Measurements from ENCODE around the gene WSB1.

Gene WSB1

GRCh38 chr17:27280527-27280926 is 13.4 kb upstream of the WSB1 start:
- DNase-seq = no peak

- no peak for DNase-seq
Measured at GRCh38 chr17:27281438-27281837, 12.5 kb upstream of the WSB1 start.

- no peak for DNase-seq
Measured at GRCh38 chr17:27282054-27282551, 11.8 kb upstream of the WSB1 start.

GRCh38 chr17:27283060-27283459 is 10.9 kb upstream of the WSB1 start:
- DNase-seq = no peak

GRCh38 chr17:27283751-27284150 is 10.2 kb upstream of the WSB1 start:
- DNase-seq = no peak

DNA sequence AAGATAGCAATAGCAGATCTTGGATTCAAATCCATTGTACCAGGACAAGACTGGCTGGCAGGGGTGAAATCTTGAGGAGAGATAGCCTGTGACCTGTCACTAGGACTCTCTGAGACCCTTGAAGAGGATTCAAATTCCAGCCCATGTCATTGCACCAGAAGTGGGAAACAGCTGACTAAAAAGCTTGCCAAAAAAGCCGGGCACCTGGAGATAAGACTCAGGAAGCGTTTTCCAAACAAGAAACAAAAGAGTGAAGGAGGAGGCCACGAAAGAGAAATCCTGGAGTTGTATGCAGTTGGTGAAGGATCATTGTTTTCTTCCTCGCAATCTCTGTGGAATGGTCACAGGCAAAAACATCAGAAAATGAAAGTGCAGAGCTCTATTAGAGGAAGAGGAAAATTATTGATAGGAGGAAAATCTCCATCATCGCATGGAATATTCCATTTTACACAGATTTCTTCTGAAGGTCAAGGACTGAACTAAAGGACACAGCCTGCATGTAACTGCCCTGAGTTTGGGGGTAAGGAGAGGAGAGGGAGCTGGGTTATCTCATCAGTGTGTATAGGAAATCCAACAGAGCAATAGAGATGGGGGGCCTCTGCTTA is 9.0 kb upstream of the WSB1 start:
- DNase-seq = no peak

GRCh38 chr17:27285516-27285915 is 8.4 kb upstream of the WSB1 start:
- DNase-seq = no peak

- no peak for DNase-seq
Measured at GRCh38 chr17:27288183-27288582, 5.7 kb upstream of the WSB1 start.

GRCh38 chr17:27289856-27290255 is 4.1 kb upstream of the WSB1 start:
- DNase-seq = no peak

DNA sequence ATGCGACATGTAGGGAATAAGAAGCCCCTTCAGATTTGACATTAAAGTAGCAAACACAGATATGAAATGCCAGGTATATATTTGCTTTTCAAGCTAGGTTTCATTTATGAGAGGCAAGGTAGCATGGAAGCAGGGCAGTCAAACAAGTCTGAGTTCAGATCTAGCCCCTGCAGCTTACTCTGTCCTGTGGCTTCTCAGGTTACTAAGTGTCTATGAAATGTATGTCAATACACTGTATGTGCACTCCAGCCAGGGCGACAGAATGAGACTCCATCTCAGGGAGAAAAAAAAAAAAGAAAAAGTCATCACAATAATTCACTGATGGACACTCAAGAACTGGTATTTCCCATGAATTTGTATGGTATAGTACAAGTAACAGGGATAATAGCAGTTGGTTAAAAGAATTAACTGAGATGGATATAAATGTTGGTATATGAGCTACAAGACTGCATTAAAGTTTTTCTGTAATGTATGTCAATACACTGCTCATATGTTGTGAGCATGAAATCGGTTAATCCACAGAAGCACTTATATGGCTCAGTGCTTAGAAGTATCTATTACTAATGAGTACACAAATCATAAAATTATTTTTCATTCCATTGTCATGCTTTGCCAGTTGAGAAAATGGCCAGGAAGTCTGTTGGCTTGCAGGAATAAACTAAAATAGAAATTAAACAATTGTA is 2.9 kb upstream of the WSB1 start:
- DNase-seq = no peak

- DNase-seq = peak; percentile 56
Measured at GRCh38 chr17:27293359-27293897, 486 bp upstream of the WSB1 start.

DNA sequence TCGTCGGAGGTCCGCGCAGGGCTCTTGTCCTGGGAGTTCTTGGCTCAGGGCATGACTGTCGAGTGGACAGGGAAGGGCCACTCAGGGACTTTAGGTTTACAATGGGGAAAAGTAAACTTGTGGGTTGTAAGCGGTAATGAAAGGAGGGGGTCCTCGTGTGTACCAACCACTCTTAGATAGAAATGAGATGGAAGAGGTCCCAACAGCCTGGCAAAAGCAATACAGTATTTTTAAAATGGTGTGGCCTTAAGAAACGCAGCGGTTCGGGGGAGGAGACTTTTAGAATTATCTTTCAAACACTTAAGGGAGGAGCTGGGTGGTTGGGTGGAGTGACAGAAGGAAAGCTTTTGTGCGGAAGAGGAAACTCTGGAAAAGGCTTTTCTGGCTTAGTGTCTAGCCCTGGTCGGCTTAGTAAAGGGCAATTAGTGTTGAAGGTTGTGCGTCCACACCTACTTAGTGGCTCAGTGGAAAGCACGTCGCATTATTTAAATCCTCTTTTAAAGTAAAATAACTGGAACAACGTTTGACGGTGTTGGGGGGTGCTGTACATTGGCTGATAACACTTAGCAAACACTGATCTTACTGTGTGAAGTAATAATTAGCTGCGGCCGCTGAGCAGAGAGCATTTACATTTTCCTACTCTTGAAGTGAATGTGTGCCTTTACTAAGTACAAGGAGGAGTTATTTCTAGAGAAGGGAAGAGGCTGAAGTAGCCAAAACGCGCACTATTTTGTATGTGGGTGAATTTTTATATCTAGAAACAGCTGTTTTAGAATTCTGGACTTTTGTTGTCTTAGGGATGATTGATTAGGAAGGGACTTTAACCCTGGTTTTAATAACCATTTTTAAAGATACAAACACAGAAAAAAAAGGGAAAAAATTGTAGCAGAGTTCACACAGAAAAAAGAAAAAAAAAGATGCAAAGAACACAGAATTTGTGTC is 1.0 kb downstream of the WSB1 start:
- no peak for DNase-seq

DNA sequence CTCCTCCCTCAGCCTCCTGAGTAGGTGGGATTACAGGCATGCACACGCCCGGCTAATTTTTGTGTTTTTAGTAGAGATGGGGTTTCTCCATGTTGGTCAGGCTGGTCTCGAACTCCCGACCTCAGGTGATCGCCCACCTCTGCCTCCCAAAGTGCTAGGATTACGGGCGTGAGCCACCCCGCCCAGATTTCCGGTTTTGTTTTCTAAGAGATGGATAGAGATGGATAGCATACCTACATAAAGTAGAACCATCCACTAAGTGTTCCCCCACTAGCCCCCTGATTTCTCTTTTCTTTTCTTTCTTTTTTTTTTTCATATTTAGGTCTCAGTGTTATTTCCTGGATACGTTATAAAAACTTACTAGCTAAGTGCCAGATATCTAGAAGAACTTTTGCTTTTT is 2.0 kb downstream of the WSB1 start:
- no peak for DNase-seq

DNA sequence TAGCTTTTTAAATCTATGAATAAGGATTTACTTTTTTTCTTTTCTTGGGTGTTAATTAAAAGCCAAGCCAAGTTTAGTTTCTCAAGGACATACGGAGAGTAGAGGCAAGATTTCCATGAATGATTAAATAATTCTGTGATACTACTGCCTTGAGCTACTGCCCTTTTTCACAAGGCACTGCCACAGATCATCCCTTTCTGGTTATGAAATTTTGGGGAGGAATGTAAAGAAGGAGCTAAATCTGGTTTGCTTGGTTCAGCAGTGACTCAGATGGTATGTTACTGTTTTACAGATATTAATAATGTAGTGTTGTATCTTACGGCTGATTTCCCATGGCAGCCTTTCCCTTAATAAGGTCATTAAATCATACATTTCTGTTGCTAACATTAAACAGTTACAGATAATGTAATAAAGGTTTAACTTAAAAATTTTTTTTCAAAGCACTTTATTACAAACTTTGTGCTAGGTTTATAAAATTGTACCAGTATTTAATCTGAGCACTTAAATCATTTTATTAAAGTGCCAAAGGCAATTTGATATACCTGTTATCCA is 2.6 kb downstream of the WSB1 start:
- DNase-seq = no peak

GRCh38 chr17:27299384-27300049 is 5.6 kb downstream of the WSB1 start:
- no peak for DNase-seq

DNA sequence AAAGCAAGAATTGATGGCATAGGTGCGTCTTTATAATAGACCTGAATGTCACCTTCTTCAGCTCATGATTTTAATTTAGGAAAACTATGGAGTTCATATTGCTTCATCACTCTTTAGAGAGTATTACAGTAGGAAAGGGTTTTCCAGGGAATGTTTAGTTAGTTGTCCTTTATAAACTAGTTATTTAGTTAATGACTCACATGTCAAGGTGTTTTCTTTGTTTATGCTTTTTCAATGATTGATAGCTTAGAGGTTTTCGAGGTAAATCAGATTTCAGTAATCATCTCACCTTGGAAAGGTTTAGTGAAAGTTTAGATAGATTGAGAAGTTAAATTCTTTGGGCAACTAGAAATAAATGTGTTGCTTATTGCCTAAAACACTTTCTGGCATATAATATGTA is 9.8 kb downstream of the WSB1 start:
- no peak for DNase-seq

- no peak for DNase-seq
Measured at GRCh38 chr17:27306276-27306835, 12.4 kb downstream of the WSB1 start.

DNA sequence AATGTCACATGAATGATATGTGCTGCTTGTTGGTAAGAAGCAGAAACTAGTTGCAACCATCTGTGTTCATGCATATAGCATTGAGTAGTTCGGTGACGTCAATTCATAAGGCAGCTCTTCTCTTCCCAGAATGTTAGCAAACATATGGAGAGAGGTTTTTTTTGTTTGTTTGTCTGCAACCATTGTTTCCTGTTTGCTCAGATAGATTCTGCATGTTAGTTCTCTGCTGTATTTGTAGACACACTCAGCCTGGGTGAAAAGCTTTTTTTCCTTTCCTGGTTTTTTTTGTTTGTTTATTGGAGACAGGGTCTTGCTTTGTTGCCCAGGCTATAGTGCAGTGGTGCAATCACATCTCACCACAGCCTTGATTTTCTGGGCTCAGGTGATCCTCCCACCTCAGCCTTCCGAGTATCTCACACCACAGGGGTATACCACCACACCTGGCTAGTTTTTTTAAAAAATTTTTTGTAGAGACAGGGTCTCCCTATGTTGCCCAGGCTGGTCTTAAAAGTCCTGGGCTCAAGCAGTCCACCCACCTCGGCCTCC is 16.7 kb downstream of the WSB1 start:
- no peak for DNase-seq

GRCh38 chr17:27313301-27313700 is 19.4 kb downstream of the WSB1 start:
- no peak for DNase-seq

DNA sequence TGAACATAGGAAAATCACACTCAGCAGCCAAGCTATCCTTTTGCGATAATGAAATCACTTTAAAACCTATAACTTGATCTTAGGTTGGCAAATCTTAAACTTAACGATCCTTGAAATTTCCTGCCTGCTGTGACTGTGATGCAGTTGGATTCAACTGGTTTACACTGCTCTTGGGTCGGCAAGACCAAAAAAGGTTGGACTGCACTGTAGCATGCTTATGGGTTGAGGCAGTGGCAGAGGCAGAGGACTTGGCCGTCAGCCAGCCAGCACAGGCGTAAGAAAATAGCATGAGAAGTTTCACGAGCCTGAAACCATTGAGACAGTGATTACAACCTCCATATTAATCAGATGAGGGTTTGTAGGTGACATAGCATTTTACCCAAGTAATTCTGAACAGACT is 21.4 kb downstream of the WSB1 start:
- DNase-seq = no peak

GRCh38 chr17:27315796-27316465 is 22.0 kb downstream of the WSB1 start:
- no peak for DNase-seq

All from activated CD8-positive, alpha-beta memory T cell treated with anti-CD3 and anti-CD28 coated beads, Interleukin-2, amount 50 U/mL, for 48 hours (primary cell).